HepG2 (cell line): ENCODE data around the gene ZNF121. TPM values are rescaled to one million over a fixed set of nuclear protein-coding genes. Genes with fewer than 3 reads are reported as not detected.

Experiments used
- ATRX ChIP-seq: sonication (generic); formaldehyde crosslinking; IDR thresholded peaks from 2 replicates; pipeline ENCODE4 v1.4.0; 2020; ENCODE audit warnings: missing genetic modification reagents, borderline replicate concordance
- ETV6 ChIP-seq: sonication (generic); formaldehyde crosslinking; conservative IDR thresholded peaks from 2 replicates; pipeline ENCODE4 v1.4.0; 2020; ENCODE audit warnings: missing genetic modification reagents
- GLI4 ChIP-seq: sonication (generic); formaldehyde crosslinking; IDR thresholded peaks from 2 replicates; pipeline ENCODE4 v1.5.1; 2020; ENCODE audit warnings: missing genetic modification reagents, mild to moderate bottlenecking, moderate library complexity, borderline replicate concordance
- IKZF5 ChIP-seq: IDR thresholded peaks from 2 replicates; pipeline ENCODE4 v1.6.1; 2018; ENCODE audit warnings: missing genetic modification reagents, mild to moderate bottlenecking, missing compliant biosample characterization
- KLF6 ChIP-seq: IDR thresholded peaks from 2 replicates; pipeline ENCODE4 v1.8.0; 2016; ENCODE audit warnings: missing biosample characterization, missing genetic modification reagents
- MXI1 ChIP-seq: IDR thresholded peaks from 3 replicates; pipeline ENCODE4 v1.6.1; 2012; ENCODE audit warnings: low read depth, low read length, inconsistent platforms, borderline replicate concordance
- NFYC ChIP-seq: IDR thresholded peaks from 2 replicates; pipeline ENCODE4 v1.6.1; 2016; ENCODE audit warnings: missing genetic modification reagents, missing compliant biosample characterization
- TBL1XR1 ChIP-seq: fragments of 150-350 bp; IDR thresholded peaks from 2 replicates; pipeline ENCODE4 v1.6.1; 2014; ENCODE audit warnings: borderline replicate concordance, low read length; ENCODE audit not compliant: partially characterized antibody
- TSC22D2 ChIP-seq: sonication (generic); formaldehyde crosslinking; IDR thresholded peaks from 2 replicates; pipeline ENCODE4 v1.5.1; 2020; ENCODE audit warnings: missing genetic modification reagents, mild to moderate bottlenecking, borderline replicate concordance
- ZFP1 ChIP-seq: IDR thresholded peaks from 2 replicates; pipeline ENCODE4 v1.6.1; 2016
- ZFP37 ChIP-seq: sonication (generic); formaldehyde crosslinking; IDR thresholded peaks from 2 replicates; pipeline ENCODE4 v1.4.0; 2020; ENCODE audit warnings: missing genetic modification reagents, borderline replicate concordance
- ZNF101 ChIP-seq: sonication (generic); formaldehyde crosslinking; IDR thresholded peaks from 2 replicates; pipeline ENCODE4 v1.4.0; 2020; ENCODE audit warnings: mild to moderate bottlenecking, low read depth, missing genetic modification reagents, borderline replicate concordance
- ZNF160 ChIP-seq: sonication (generic); formaldehyde crosslinking; IDR thresholded peaks from 2 replicates; pipeline ENCODE4 v1.8.0; 2022; ENCODE audit warnings: mild to moderate bottlenecking, inconsistent platforms, missing genetic modification reagents
- ZNF207 ChIP-seq: fragments of 450-650 bp; IDR thresholded peaks from 2 replicates; pipeline ENCODE4 v1.6.1; 2016; ENCODE audit warnings: antibody characterized with exemption, borderline replicate concordance
- ZNF556 ChIP-seq: sonication (generic); formaldehyde crosslinking; IDR thresholded peaks from 2 replicates; pipeline ENCODE4 v1.4.0; 2020; ENCODE audit warnings: mild to moderate bottlenecking, missing genetic modification reagents, borderline replicate concordance
- polyA plus RNA-seq, 8 experiments: library from polyadenylated mRNA; depleted of rRNA in 3 of 8; stranded (reverse) in 7 of 8; unstranded in 1 of 8; fragments of >200 nt; fragmentation: Illumina TruSeq in 4 of 8; extraction: Trizol in 4 of 8; gene quantifications; 2 replicates each; pipeline versions ENCODE4 v1.2.1 to v1.2.3, GENCODE V29; 2011 to 2016; ENCODE audit warnings: low read depth in 4 of 8, missing spikeins in 1 of 8, mixed read lengths in 1 of 8; ENCODE audit not compliant: insufficient read depth in 1 of 8
- total RNA-seq, 5 experiments: library from RNA; depleted of rRNA; stranded (reverse); fragments of >200 nt; fragmentation: Illumina TruSeq; extraction: Trizol; gene quantifications; 2 replicates each; pipeline ENCODE4 v1.2.3, GENCODE V29; 2016; ENCODE audit warnings: low read depth in 1 of 5
- TF ChIP-seq, protein P1 (sequence below): IDR thresholded peaks from 2 replicates; pipeline ENCODE4 v1.6.1; 2016; ENCODE audit warnings: mild to moderate bottlenecking, missing biosample characterization, missing genetic modification reagents
- TF ChIP-seq, protein P2 (sequence below), 2 experiments: fragments of 450-650 bp in 1 of 2; sonication (generic) in 1 of 2; formaldehyde crosslinking in 1 of 2; IDR thresholded peaks; 2 replicates each; pipeline versions ENCODE4 v1.6.1 to v1.8.0; 2016 to 2022; ENCODE audit warnings: antibody characterized with exemption in 1 of 2, mild to moderate bottlenecking in 1 of 2, missing genetic modification reagents in 1 of 2

The ZNF121 gene
- total and polyA plus RNA-seq, 2 of the 13 experiments (the other 11 are each of a cell fraction or from before 2014, with no cell fraction given): 7.8 to 56.3 TPM

DNA sequence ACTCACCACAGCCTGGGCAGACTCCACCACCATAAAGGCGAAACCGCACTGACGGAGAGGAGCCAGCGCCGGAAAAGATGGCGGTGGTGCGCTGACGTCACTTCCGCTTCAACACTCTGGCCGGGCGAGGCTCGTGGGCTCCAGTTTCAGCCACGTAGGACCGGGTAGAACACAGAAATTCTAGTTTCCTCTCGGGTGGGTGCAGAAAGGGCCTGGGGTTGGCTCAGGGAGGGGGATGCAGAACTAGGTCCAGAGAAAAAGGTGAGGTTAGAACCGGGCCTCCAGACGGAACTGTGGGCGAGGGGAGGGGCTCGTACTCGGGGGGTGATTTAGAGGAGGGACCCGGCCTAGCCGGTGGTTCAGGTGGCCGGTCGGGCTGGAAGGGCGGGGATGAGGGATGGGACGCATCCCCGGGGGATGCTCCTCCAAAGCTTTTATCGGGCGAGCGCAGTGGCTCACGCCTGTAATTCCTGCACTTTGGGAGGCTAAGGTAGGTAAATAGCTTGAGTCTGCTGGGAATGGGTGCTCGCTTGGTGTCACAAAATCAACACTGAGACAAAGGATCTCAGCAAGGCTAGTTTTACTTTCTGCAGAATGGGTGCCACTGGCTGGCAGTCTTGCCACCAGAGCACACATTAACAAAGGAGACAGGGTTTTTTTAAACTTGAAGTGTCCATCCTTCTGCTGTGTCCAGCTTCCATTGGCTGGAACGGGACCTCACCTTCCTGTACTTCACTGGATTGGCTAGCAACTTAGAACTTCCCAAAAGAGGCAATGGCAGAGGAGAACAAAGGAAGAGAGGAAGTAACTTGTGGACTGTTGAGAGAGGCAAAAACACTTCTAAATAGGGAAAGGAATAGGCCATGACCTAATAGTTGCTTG, 37.1 kb upstream of the ZNF121 start, which contains the start of gene ZNF561 (continued):
- no peak for TF ChIP-seq ZNF101 (CRISPR knock-in tag)
- TF ChIP-seq ATRX (CRISPR knock-in tag): no peak
- TF ChIP-seq, protein P1, sequence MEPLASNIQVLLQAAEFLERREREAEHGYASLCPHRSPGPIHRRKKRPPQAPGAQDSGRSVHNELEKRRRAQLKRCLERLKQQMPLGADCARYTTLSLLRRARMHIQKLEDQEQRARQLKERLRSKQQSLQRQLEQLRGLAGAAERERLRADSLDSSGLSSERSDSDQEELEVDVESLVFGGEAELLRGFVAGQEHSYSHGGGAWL (CRISPR knock-in tag): no peak; the same call in 1 of the 2 replicates
- TF ChIP-seq ZNF207: no peak
- TF ChIP-seq TBL1XR1: peak; percentile 27
- no peak for TF ChIP-seq ZNF160 (CRISPR knock-in tag)
- TF ChIP-seq KLF6 (CRISPR knock-in tag): no peak
- TF ChIP-seq ZFP37 (CRISPR knock-in tag): no peak
- TF ChIP-seq ZNF556 (CRISPR knock-in tag): no peak; the same call in 1 of the 2 replicates
- TF ChIP-seq, protein P2, sequence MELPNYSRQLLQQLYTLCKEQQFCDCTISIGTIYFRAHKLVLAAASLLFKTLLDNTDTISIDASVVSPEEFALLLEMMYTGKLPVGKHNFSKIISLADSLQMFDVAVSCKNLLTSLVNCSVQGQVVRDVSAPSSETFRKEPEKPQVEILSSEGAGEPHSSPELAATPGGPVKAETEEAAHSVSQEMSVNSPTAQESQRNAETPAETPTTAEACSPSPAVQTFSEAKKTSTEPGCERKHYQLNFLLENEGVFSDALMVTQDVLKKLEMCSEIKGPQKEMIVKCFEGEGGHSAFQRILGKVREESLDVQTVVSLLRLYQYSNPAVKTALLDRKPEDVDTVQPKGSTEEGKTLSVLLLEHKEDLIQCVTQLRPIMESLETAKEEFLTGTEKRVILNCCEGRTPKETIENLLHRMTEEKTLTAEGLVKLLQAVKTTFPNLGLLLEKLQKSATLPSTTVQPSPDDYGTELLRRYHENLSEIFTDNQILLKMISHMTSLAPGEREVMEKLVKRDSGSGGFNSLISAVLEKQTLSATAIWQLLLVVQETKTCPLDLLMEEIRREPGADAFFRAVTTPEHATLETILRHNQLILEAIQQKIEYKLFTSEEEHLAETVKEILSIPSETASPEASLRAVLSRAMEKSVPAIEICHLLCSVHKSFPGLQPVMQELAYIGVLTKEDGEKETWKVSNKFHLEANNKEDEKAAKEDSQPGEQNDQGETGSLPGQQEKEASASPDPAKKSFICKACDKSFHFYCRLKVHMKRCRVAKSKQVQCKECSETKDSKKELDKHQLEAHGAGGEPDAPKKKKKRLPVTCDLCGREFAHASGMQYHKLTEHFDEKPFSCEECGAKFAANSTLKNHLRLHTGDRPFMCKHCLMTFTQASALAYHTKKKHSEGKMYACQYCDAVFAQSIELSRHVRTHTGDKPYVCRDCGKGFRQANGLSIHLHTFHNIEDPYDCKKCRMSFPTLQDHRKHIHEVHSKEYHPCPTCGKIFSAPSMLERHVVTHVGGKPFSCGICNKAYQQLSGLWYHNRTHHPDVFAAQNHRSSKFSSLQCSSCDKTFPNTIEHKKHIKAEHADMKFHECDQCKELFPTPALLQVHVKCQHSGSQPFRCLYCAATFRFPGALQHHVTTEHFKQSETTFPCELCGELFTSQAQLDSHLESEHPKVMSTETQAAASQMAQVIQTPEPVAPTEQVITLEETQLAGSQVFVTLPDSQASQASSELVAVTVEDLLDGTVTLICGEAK (IDR thresholded peaks at IDR 0.05): peak; percentile 91
- TF ChIP-seq, protein P2 (CRISPR knock-in tag; IDR thresholded peaks at IDR 0.05): peak; percentile 67
- TF ChIP-seq MXI1: peak; percentile 34; the same call in 1 of the 3 replicates
- TF ChIP-seq GLI4: no peak
- TF ChIP-seq TSC22D2 (CRISPR knock-in tag): no peak
- TF ChIP-seq ZFP1 (CRISPR knock-in tag): no peak
- no peak for TF ChIP-seq IKZF5 (CRISPR knock-in tag)
- peak; percentile 68 for TF ChIP-seq NFYC (CRISPR knock-in tag)
- no peak for TF ChIP-seq ETV6
